ENCODE data around the gene LDLRAD2. TPM values are rescaled to one million over a fixed set of nuclear protein-coding genes. Genes with fewer than 3 reads are reported as not detected.
A peak's percentile ranks its signal among the peaks of the same experiment; 100 is the strongest.

The LDLRAD2 gene
- total RNA-seq, 2 experiments from 2014 or later: not detected

GRCh38 chr1:21843996-21844395 is 31.9 kb downstream of the LDLRAD2 start:
- no peak overlapping the region for H3K27ac Mint-ChIP-seq
- ChIA-PET CTCF (interaction anchor here (0.5 kb wide), 1 partner anchor 1696 kb away, joined by 3 read pairs; no protein-coding TSS in a partner anchor), POLR2A (no interaction called here)
- no peak for DNase-seq
- no peaks in the 10 kb centered on the region for H3K36me3 Mint-ChIP-seq (ENCODE audit: low read depth)
- no peaks in the 10 kb centered on the region for H3K9me3 Mint-ChIP-seq
- no peaks in the 10 kb centered on the region for H3K4me1 Mint-ChIP-seq
- H3K4me3 Mint-ChIP-seq: no peak overlapping the region
- H3K27me3 Mint-ChIP-seq: no peaks in the 10 kb centered on the region

GRCh38 chr1:21845646-21846641 is 33.9 kb downstream of the LDLRAD2 start:
- Mint-ChIP-seq H3K36me3 (ENCODE audit: low read depth) (no peaks in the 10 kb centered on the region), H3K9me3 (no peaks in the 10 kb centered on the region), H3K27ac (no peak overlapping the region), H3K4me1 (no peaks in the 10 kb centered on the region), H3K4me3 (no peak overlapping the region), H3K27me3 (no peaks in the 10 kb centered on the region)
- DNase-seq: no peak
- CTCF ChIA-PET: no interaction called here
- POLR2A ChIA-PET: no interaction called here

- H3K4me3 Mint-ChIP-seq: no peak overlapping the region
- no peak overlapping the region for H3K27ac Mint-ChIP-seq
- ChIA-PET CTCF (interaction anchor here (0.6 kb wide), 1 partner anchor 518 kb away, joined by 3 read pairs; no protein-coding TSS in a partner anchor), POLR2A (no interaction called here)
- H3K36me3 Mint-ChIP-seq (ENCODE audit: low read depth): no peaks in the 10 kb centered on the region
- no peak for DNase-seq
- H3K4me1 Mint-ChIP-seq: peaks cover 6% of the 10 kb centered on the region
- H3K27me3 Mint-ChIP-seq: no peaks in the 10 kb centered on the region
- H3K9me3 Mint-ChIP-seq: no peaks in the 10 kb centered on the region
Measured at GRCh38 chr1:21847223-21848205, 35.4 kb downstream of the LDLRAD2 start.

GRCh38 chr1:21848524-21849174 is 36.6 kb downstream of the LDLRAD2 start:
- no peak for DNase-seq
- peaks cover 6% of the 10 kb centered on the region for H3K4me1 Mint-ChIP-seq
- no peaks in the 10 kb centered on the region for H3K27me3 Mint-ChIP-seq
- H3K9me3 Mint-ChIP-seq: no peaks in the 10 kb centered on the region
- ChIA-PET CTCF (no interaction called here), POLR2A (no interaction called here)
- no peak overlapping the region for H3K27ac Mint-ChIP-seq
- no peaks in the 10 kb centered on the region for H3K36me3 Mint-ChIP-seq (ENCODE audit: low read depth)
- H3K4me3 Mint-ChIP-seq: no peak overlapping the region

GRCh38 chr1:21849909-21850576 is 38.0 kb downstream of the LDLRAD2 start:
- DNase-seq: no peak
- peaks cover 6% of the 10 kb centered on the region for H3K4me1 Mint-ChIP-seq
- ChIA-PET CTCF (interaction anchor here (0.9 kb wide), 1 partner anchor 354 kb away, joined by 3 read pairs; no protein-coding TSS in a partner anchor), POLR2A (no interaction called here)
- no peak overlapping the region for H3K27ac Mint-ChIP-seq
- no peaks in the 10 kb centered on the region for H3K9me3 Mint-ChIP-seq
- no peak overlapping the region for H3K4me3 Mint-ChIP-seq
- no peaks in the 10 kb centered on the region for H3K27me3 Mint-ChIP-seq
- no peaks in the 10 kb centered on the region for H3K36me3 Mint-ChIP-seq (ENCODE audit: low read depth)

GRCh38 chr1:21851430-21852250 is 39.6 kb downstream of the LDLRAD2 start:
- ChIA-PET CTCF (no interaction called here), POLR2A (no interaction called here)
- H3K27me3 Mint-ChIP-seq: no peaks in the 10 kb centered on the region
- no peak overlapping the region for H3K27ac Mint-ChIP-seq
- peaks cover 6% of the 10 kb centered on the region for H3K4me1 Mint-ChIP-seq
- no peak for DNase-seq
- no peaks in the 10 kb centered on the region for H3K36me3 Mint-ChIP-seq (ENCODE audit: low read depth)
- H3K4me3 Mint-ChIP-seq: no peak overlapping the region
- H3K9me3 Mint-ChIP-seq: no peaks in the 10 kb centered on the region

- no peak for DNase-seq
- no peak overlapping the region for H3K4me3 Mint-ChIP-seq
- H3K36me3 Mint-ChIP-seq (ENCODE audit: low read depth): no peaks in the 10 kb centered on the region
- CTCF ChIA-PET: no interaction called here
- H3K9me3 Mint-ChIP-seq: no peaks in the 10 kb centered on the region
- peaks cover 6% of the 10 kb centered on the region for H3K4me1 Mint-ChIP-seq
- POLR2A ChIA-PET: no interaction called here
- peak overlapping the region; percentile 13 for H3K27ac Mint-ChIP-seq
- no peaks in the 10 kb centered on the region for H3K27me3 Mint-ChIP-seq
Measured at GRCh38 chr1:21852282-21853130, 40.4 kb downstream of the LDLRAD2 start.

- CTCF ChIA-PET: no interaction called here
- POLR2A ChIA-PET: no interaction called here
- Mint-ChIP-seq H3K27me3 (no peaks in the 10 kb centered on the region), H3K4me3 (no peak overlapping the region), H3K36me3 (ENCODE audit: low read depth) (no peaks in the 10 kb centered on the region), H3K4me1 (peaks cover 9% of the 10 kb centered on the region), H3K27ac (no peak overlapping the region), H3K9me3 (no peaks in the 10 kb centered on the region)
- DNase-seq: no peak
Measured at GRCh38 chr1:21853131-21853427, 41.0 kb downstream of the LDLRAD2 start.

GRCh38 chr1:21854090-21854750 is 42.2 kb downstream of the LDLRAD2 start:
- Mint-ChIP-seq H3K27ac (no peak overlapping the region), H3K9me3 (no peaks in the 10 kb centered on the region), H3K4me1 (peaks cover 11% of the 10 kb centered on the region), H3K27me3 (no peaks in the 10 kb centered on the region), H3K4me3 (no peak overlapping the region), H3K36me3 (ENCODE audit: low read depth) (no peaks in the 10 kb centered on the region)
- POLR2A ChIA-PET: no interaction called here
- no peak for DNase-seq
- CTCF ChIA-PET: no interaction called here

GRCh38 chr1:21854751-21855131 is 42.7 kb downstream of the LDLRAD2 start:
- ChIA-PET POLR2A (no interaction called here), CTCF (no interaction called here)
- no peak for DNase-seq
- Mint-ChIP-seq H3K4me1 (peaks cover 11% of the 10 kb centered on the region), H3K9me3 (no peaks in the 10 kb centered on the region), H3K4me3 (no peak overlapping the region), H3K27me3 (no peaks in the 10 kb centered on the region), H3K36me3 (ENCODE audit: low read depth) (no peaks in the 10 kb centered on the region), H3K27ac (no peak overlapping the region)
